Activated T-cell treated with anti-CD3 and anti-CD28 coated beads, Interleukin-2, amount 50 U/mL, for 24 hours (primary cell): ENCODE results near the gene OR2B3.

Experiments
- DNase-seq: peaks from one replicate; pipeline ENCODE4 v3.0.0-alpha.2; 2020
- H3K27ac Mint-ChIP-seq: 2 replicates; pipeline ENCODE4 v1.8.0; 2020; ENCODE audit warnings: mild to moderate bottlenecking, mixed read lengths
- H3K27me3 Mint-ChIP-seq: 2 replicates; pipeline ENCODE4 v1.8.0; 2020; ENCODE audit warnings: mixed read lengths
- H3K36me3 Mint-ChIP-seq: 2 replicates; pipeline ENCODE4 v1.8.0; 2020; ENCODE audit warnings: low read depth, mixed read lengths
- H3K4me1 Mint-ChIP-seq: 2 replicates; pipeline ENCODE4 v1.8.0; 2020; ENCODE audit warnings: low read depth, mixed read lengths
- H3K4me3 Mint-ChIP-seq: 2 replicates; pipeline ENCODE4 v1.8.0; 2020; ENCODE audit warnings: mild to moderate bottlenecking, moderate library complexity, mixed read lengths
- H3K9me3 Mint-ChIP-seq: 2 replicates; pipeline ENCODE4 v1.8.0; 2020; ENCODE audit warnings: mixed read lengths

OR2B3 gene

DNA sequence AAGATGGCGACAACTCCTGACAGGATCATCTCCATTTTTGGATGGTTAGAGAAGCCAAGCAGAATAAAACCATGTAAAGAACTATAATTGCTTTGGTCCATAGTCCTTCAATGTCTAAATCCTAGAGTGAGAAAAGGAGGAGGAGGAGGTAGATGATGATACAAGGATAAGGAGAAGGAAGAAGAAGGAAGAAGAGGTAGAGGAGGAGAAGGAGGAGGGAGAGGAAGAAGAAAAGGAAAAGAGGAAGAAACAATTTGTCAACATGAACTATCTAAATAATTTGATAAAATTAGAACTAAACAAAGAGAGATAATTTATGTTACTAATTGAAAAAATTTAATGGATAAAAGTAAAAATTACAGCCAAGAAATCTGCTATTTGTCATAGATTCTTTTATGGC, 42.0 kb downstream of the OR2B3 start, which contains the start of gene OR2W1:
OR2W1 (minus strand) TSS at position 101 of the 400 bp plus-strand sequence; CDS start at position 101, 0 bp downstream.
- H3K4me3 Mint-ChIP-seq = no peak within 1 kb of the TSS
- no peaks in the 10 kb centered on the region for H3K36me3 Mint-ChIP-seq
- no peak within 1 kb of the TSS for H3K27ac Mint-ChIP-seq
- DNase-seq = no peak
- no peaks in the 10 kb centered on the region for H3K9me3 Mint-ChIP-seq
- peaks cover 59% of the 10 kb centered on the region for H3K27me3 Mint-ChIP-seq
- no peaks in the 10 kb centered on the region for H3K4me1 Mint-ChIP-seq
